Natural killer cell (primary cell): ENCODE results near the gene FZD7. TPM values are rescaled to one million over a fixed set of nuclear protein-coding genes. Genes with fewer than 3 reads are reported as not detected.

ENCODE experiments used
- ATAC-seq, 3 donors: fragments of 150-1000 bp in 2 of 3; fragments of 200-7000 bp in 1 of 3; cut with Tn5 transposase; 1 replicate in 1 of 3; 2 replicates in 2 of 3; pipeline ENCODE4 v1.10.0; 2021; ENCODE audit warnings: mild to moderate bottlenecking in 2 of 3, moderate library complexity in 2 of 3
- DNase-seq, 2 donors: peaks; one replicate each; pipeline versions ENCODE4 v3.0.0 to v3.0.0-alpha.2; 2013 to 2021; ENCODE audit warnings: mixed read lengths in 1 of 2
- H3K27ac ChIP-seq: one replicate; pipeline ENCODE4 v1.5.1; 2013; ENCODE audit warnings: mild to moderate bottlenecking, low read length
- H3K27me3 ChIP-seq: one replicate; pipeline ENCODE4 v1.6.1; 2013; ENCODE audit warnings: low read length; ENCODE audit not compliant: control insufficient read depth, insufficient read depth
- H3K36me3 ChIP-seq: one replicate; pipeline ENCODE4 v1.6.1; 2013; ENCODE audit warnings: low read length; ENCODE audit not compliant: control insufficient read depth, insufficient read depth
- H3K4me1 ChIP-seq: one replicate; pipeline ENCODE4 v1.6.1; 2013; ENCODE audit warnings: low read length; ENCODE audit not compliant: control insufficient read depth, insufficient read depth
- H3K4me3 ChIP-seq: one replicate; pipeline ENCODE4 v1.5.1; 2013; ENCODE audit warnings: low read length
- H3K9me3 ChIP-seq: one replicate; pipeline ENCODE4 v1.6.1; 2013; ENCODE audit warnings: low read length; ENCODE audit not compliant: control insufficient read depth, insufficient read depth
- H3K27ac Mint-ChIP-seq, 2 donors: one replicate each; pipeline ENCODE4 v1.8.0; 2022; ENCODE audit warnings: mild to moderate bottlenecking in 2 of 2, mixed read lengths in 2 of 2, moderate library complexity in 1 of 2
- H3K27me3 Mint-ChIP-seq, 2 donors: one replicate each; pipeline ENCODE4 v1.8.0; 2022; ENCODE audit warnings: low read depth in 2 of 2, mixed read lengths in 2 of 2
- H3K36me3 Mint-ChIP-seq: one replicate; pipeline ENCODE4 v1.8.0; 2022; ENCODE audit warnings: mixed read lengths
- H3K4me1 Mint-ChIP-seq, 2 donors: one replicate each; pipeline ENCODE4 v1.8.0; 2022; ENCODE audit warnings: mixed read lengths in 2 of 2
- H3K4me3 Mint-ChIP-seq: one replicate; pipeline ENCODE4 v1.8.0; 2022; ENCODE audit warnings: mild to moderate bottlenecking, moderate library complexity, mixed read lengths
- H3K9me3 Mint-ChIP-seq, 2 donors: one replicate each; pipeline ENCODE4 v1.8.0; 2022; ENCODE audit warnings: mixed read lengths in 2 of 2
- CTCF ChIP-seq: fragments of 200-600 bp; IDR thresholded peaks from one replicate; pipeline ENCODE4 v1.8.0; 2022; ENCODE audit warnings: antibody characterized with exemption
- WGBS: methylation state at CpG from one replicate; pipeline ENCODE4 v1.1.7; 2013; ENCODE audit warnings: missing lambda C conversion rate; ENCODE audit not compliant: insufficient coverage; 5-methylcytosine and 5-hydroxymethylcytosine counted together
- intact Hi-C: fragments of 100-400 bp; cut with micrococcal nuclease; formaldehyde crosslinking; loops from one replicate; pipeline ENCODE4 v1.14.2; 2022
- total RNA-seq, 4 donors: library from RNA; stranded (reverse); fragments of 120-200 nt in 1 of 4; gene quantifications; one replicate each; pipeline versions ENCODE4 v1.2.3 to v1.2.4, GENCODE V29; 2013 to 2022

FZD7 gene
- total RNA-seq, 3 donors from 2014 or later (not counting 1 experiment from before 2014, with no cell fraction given) = 0.27 to 1.6 TPM; not detected in 1

- Mint-ChIP-seq H3K4me1 (no peaks in the 10 kb centered on the region), H3K36me3 (no peaks in the 10 kb centered on the region), H3K4me3 (no peak overlapping the region), H3K9me3 (no peaks in the 10 kb centered on the region), H3K27ac (no peak overlapping the region), H3K27me3 (peaks cover 8 to 11% of the 10 kb centered on the region in 2 donors)
- 21% methylated on average over 6 of the region's 8 CpGs for WGBS
- Histone ChIP-seq H3K9me3 (no peaks in the 10 kb centered on the region), H3K27ac (no peak overlapping the region), H3K36me3 (no peaks in the 10 kb centered on the region), H3K27me3 (no peaks in the 10 kb centered on the region), H3K4me1 (no peaks in the 10 kb centered on the region), H3K4me3 (no peak overlapping the region)
- TF ChIP-seq CTCF = no peak
- intact Hi-C loops = no loop called here
- DNase-seq (no peak), ATAC-seq (no peak)
Measured at GRCh38 chr2:201996679-201997314, 36.9 kb upstream of the FZD7 start.

GRCh38 chr2:201999279-201999678 is 34.4 kb upstream of the FZD7 start:
- Histone ChIP-seq H3K27ac (no peak overlapping the region), H3K36me3 (no peaks in the 10 kb centered on the region), H3K27me3 (no peaks in the 10 kb centered on the region), H3K4me1 (no peaks in the 10 kb centered on the region), H3K9me3 (no peaks in the 10 kb centered on the region), H3K4me3 (no peak overlapping the region)
- Mint-ChIP-seq H3K4me1 (no peaks in the 10 kb centered on the region), H3K27me3 (peaks cover 6 to 8% of the 10 kb centered on the region in 2 donors), H3K27ac (no peak overlapping the region), H3K36me3 (no peaks in the 10 kb centered on the region), H3K9me3 (no peaks in the 10 kb centered on the region), H3K4me3 (no peak overlapping the region)
- WGBS = 95% methylated on average over 7 of the region's 7 CpGs
- no peak for DNase-seq
- intact Hi-C loops = no loop called here
- TF ChIP-seq CTCF = no peak
- peak in 1 of 3 donors; percentile 25 for ATAC-seq

GRCh38 chr2:202001826-202002225 is 31.8 kb upstream of the FZD7 start:
- DNase-seq = no peak
- H3K36me3 Mint-ChIP-seq = no peaks in the 10 kb centered on the region

More at GRCh38 chr2:202001826-202002225, 31.8 kb upstream of the FZD7 start:
- Mint-ChIP-seq H3K27me3 (peaks cover 0 to 4% of the 10 kb centered on the region in 2 donors), H3K4me3 (no peak overlapping the region), H3K27ac (no peak overlapping the region), H3K4me1 (no peaks in the 10 kb centered on the region), H3K9me3 (no peaks in the 10 kb centered on the region)
- 100% methylated on average over 1 of the region's 2 CpGs for WGBS
- Histone ChIP-seq H3K9me3 (no peaks in the 10 kb centered on the region), H3K4me3 (no peak overlapping the region), H3K27ac (no peak overlapping the region), H3K4me1 (no peaks in the 10 kb centered on the region), H3K27me3 (no peaks in the 10 kb centered on the region), H3K36me3 (no peaks in the 10 kb centered on the region)
- intact Hi-C loops = no loop called here
- TF ChIP-seq CTCF = no peak
- ATAC-seq = no peak
